AG10803 (cell line): ENCODE measurements around the gene TCEAL1.
A peak's percentile ranks its signal among the peaks of the same experiment; 100 is the strongest.
"Not testable (repeated sequence)": the region's sequence is repeated elsewhere in the genome, so short reads cannot be mapped to it uniquely, and the experiment has no call there.

ENCODE experiments used
- DNase-seq: peaks from one replicate; pipeline ENCODE4 v3.0.0; 2010; ENCODE audit warnings: low read depth
- H3K4me3 ChIP-seq: 2 replicates; pipeline ENCODE4 v1.5.1; 2011; ENCODE audit warnings: mild to moderate bottlenecking, low read length, control low read depth
- TF ChIP-seq, protein P1 (sequence below): conservative IDR thresholded peaks from 2 replicates; pipeline ENCODE4 v1.5.1; 2011; ENCODE audit warnings: mild to moderate bottlenecking, low read length, control low read depth, inconsistent platforms

TCEAL1 gene, protein sequence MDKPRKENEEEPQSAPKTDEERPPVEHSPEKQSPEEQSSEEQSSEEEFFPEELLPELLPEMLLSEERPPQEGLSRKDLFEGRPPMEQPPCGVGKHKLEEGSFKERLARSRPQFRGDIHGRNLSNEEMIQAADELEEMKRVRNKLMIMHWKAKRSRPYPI

DNA sequence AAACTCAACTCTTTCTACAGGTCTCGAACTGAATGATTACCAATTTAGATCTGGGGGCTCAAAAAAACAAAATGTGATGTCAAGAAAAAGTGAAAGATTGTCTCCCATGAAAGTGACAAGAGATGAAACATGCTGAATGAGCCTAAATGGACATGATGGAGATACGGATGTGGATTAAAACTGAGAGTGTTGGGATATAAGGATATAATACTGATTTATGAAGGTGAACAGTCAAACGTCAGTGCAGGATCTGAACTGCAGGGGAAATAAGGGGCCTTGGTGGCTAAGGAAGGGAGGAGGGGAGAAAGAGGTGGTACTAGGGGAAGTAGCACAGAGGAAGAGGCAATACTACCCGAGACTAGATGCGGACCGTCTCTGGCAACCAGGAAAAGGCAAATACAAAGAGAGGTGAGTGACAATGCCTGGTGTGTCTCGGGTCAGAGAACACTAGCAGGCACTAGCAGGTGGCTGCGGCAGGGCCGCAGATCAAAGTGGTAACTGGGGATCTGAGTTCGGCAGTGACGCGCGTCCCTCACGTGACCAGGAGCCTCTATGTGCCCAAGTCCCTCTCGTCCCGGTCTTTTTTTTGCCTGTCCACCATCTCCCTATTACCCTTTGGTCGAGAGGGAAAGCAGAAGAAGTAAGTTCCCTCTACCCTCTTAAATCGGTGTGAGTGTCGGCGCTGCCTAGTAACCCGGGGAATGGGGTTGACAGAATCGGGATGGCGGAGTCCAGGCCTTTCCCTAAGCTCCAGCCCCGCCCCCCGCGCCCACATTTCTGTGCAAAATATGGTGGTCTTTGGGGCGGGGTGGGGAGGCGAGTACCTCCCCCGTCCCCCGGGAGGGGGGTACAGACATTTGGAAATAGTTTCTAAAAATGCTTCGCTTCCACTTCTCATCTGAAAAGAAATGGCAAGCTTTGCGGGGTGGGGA is at the start of gene TCEAL1:
TSS of gene TCEAL1 (plus strand) at position 590 of the 932 bp plus-strand sequence. CDS start 942 bp downstream, outside the sequence.
- H3K4me3 ChIP-seq: peak within 1 kb of the TSS; percentile 71
- DNase-seq: no peak
- TF ChIP-seq, protein P1, sequence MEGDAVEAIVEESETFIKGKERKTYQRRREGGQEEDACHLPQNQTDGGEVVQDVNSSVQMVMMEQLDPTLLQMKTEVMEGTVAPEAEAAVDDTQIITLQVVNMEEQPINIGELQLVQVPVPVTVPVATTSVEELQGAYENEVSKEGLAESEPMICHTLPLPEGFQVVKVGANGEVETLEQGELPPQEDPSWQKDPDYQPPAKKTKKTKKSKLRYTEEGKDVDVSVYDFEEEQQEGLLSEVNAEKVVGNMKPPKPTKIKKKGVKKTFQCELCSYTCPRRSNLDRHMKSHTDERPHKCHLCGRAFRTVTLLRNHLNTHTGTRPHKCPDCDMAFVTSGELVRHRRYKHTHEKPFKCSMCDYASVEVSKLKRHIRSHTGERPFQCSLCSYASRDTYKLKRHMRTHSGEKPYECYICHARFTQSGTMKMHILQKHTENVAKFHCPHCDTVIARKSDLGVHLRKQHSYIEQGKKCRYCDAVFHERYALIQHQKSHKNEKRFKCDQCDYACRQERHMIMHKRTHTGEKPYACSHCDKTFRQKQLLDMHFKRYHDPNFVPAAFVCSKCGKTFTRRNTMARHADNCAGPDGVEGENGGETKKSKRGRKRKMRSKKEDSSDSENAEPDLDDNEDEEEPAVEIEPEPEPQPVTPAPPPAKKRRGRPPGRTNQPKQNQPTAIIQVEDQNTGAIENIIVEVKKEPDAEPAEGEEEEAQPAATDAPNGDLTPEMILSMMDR: no peak

DNA sequence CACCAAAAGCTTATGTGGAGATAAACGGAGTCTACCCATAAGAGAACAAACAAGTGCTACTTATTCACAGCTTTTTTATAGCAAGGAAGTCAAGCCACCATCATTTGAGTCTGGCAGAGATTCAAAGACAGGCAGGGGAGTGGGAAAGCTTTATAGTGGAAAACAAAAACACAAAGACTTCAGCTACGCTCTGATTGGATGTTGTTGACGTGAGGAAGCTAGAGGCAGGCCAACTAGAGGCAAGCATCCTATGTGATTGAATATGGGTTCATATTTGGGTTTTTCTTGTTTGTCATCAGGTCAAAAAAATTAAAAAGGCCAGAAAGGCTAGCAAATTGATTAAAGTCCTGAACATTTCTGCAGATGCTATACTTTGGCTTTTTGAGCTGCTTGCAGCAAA is 44.2 kb upstream of the TCEAL1 start:
- H3K4me3 ChIP-seq: no peak overlapping the region
- DNase-seq: no peak

DNA sequence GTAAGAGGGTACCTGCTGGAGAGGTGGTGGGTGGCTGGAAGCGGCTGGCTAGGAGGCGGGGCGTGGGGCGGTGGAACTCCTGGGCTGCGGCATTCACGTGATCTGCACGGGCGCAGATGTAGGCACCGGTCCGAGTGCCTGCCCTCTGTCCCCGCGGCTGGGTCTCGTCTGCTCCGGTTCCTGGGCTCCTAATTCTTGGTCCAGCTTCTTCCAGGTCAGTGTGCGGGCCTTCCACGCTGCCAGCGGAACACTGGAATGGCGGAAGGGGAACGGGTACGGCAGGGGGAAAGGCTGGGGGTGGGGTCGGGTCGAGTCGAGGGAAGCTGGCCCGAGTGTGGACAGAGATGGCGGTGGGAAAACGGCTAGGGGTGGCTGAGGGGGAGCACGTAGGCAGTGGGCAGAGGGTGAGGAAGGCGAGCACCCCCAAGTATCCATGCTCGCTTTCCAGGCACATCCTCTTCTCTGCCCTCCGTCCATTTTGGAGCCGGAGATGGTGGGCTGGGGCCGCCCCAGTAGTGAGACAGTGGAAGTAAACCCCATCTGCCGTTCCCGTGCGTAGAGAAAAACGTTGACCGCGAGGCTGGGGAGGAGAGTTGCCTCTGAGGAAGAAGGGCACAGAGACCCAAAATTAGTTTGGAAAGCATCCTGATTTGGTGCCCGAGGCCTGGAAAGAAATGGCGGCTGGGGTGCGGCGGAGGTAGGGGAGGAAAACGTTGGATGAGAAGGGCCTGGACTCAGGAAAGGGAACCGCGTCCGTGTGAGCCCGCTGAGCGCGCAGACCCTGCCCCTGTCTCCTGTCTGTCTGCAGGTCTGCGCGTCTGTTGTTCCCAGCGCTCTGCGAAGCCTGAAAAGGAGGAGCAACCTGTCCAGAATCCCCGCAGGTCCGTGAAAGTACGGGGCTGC is 43.1 kb upstream of the TCEAL1 start, which contains the start of gene TCEAL4:
TSS of gene TCEAL4 (plus strand) at position 105 of the 903 bp plus-strand sequence. CDS start 1,161 bp downstream, outside the sequence.
- peak; percentile 12 for DNase-seq
- TF ChIP-seq, protein P1: no peak
- peak within 1 kb of the TSS; percentile 80 for H3K4me3 ChIP-seq

More for the DNA sequence above, 44.2 kb upstream of the TCEAL1 start:
- TF ChIP-seq, protein P1: no peak

DNA sequence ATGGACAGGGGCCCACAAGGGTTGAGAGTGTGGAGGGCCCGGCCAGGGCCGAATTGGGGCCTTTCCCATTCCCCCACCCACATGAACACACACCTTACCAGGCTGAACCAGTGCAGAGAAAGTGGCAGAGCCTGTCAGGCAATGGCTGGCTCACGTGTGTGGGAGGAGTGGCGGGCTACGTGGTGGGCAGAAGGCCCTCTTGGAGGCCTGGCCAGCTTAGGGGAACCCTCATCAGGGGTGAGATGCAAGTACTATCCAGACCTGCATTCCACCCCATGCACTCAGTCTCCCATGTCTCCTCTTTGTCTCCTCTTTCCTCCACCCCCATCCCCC is 42.5 kb upstream of the TCEAL1 start:
- TF ChIP-seq, protein P1: no peak
- DNase-seq: peak; percentile 1
- peak overlapping the region; percentile 80 for H3K4me3 ChIP-seq

DNA sequence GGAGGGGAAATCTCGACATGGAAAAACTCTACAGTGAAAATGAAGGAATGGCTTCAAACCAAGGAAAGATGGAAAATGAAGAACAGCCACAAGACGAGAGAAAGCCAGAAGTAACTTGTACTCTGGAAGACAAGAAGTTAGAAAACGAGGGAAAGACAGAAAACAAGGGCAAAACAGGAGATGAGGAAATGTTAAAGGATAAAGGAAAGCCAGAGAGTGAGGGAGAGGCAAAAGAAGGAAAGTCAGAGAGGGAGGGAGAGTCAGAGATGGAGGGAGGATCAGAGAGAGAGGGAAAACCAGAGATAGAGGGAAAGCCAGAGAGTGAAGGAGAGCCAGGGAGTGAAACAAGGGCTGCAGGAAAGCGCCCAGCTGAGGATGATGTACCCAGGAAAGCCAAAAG is 42.1 kb upstream of the TCEAL1 start:
- TF ChIP-seq, protein P1: no peak
- H3K4me3 ChIP-seq: peak overlapping the region; percentile 80
- no peak for DNase-seq

DNA sequence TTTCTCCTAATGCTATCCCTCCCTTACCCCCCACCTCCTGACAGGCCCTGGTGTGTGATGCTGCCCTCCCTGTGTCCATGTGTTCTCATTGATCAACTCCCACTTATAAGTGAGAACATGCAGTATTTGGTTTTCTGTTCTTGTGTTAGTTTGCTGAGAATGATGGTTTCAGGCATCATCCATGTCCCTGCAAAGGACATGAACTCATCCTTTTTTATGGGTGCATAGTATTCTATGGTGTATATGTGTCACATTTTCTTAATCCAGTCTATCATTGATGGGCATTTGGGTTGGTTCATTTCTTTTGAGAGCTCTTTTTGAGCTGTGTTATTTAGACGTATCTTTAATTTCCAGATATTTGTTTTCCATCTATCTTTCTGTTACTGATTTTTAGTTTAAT is 36.5 kb upstream of the TCEAL1 start:
- H3K4me3 ChIP-seq, DNase-seq: not testable (repeated sequence)

DNA sequence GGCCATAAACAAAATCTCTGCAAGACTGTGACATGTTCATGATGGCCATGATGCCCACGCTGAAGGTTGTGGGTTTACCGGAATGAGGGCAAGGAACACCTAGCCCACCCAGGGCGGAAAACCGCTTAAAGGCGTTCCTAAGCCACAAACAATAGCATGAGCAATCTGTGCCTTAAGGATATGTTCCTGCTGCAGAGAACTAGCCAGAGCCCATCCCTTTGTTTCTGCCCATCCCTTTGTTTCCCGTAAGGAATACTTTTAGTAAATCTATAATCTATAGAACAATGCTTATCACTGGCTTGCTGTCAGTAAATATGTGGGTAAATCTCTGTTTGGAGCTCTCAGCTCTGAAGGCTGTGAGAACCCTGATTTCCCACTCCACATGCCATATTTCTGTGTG is 33.6 kb upstream of the TCEAL1 start:
- H3K4me3 ChIP-seq, DNase-seq: not testable (repeated sequence)
